Uterus (tissue), 2 donors: Measurements from ENCODE around the gene MIS18A.

Experiments used
- CTCF ChIP-seq, 4 experiments: fragments of 200-600 bp in 2 of 4; fragments of 450-650 bp in 2 of 4; sonication (generic) in 2 of 4; IDR thresholded peaks; one replicate each; pipeline ENCODE4 v1.5.1; 2016 to 2019; ENCODE audit warnings: antibody characterized with exemption in 4 of 4, mild to moderate bottlenecking in 2 of 4, moderate library complexity in 1 of 4
- POLR2A ChIP-seq, 2 donors: fragments of 450-650 bp; IDR thresholded peaks; one replicate each; pipeline ENCODE4 v1.6.1; 2016; ENCODE audit warnings: antibody characterized with exemption in 2 of 2, mild to moderate bottlenecking in 1 of 2, moderate library complexity in 1 of 2

- TF ChIP-seq CTCF (IDR thresholded peaks at IDR 0.05) (no peak), POLR2A (IDR thresholded peaks at IDR 0.05) (no peak)
Observed at GRCh38 chr21:32233722-32234301, 45.0 kb downstream of the MIS18A start.
